Smooth muscle cell (in vitro differentiated cells): ENCODE data around the gene CRY1. TPM values are rescaled to one million over a fixed set of nuclear protein-coding genes. Genes with fewer than 3 reads are reported as not detected.
"Not testable (repeated sequence)": the region's sequence is repeated elsewhere in the genome, so short reads cannot be mapped to it uniquely, and the experiment has no call there.

Experiments
- DNase-seq: peaks from one replicate; lab custom pipeline; 2025; ENCODE audit not compliant: unreplicated experiment; lab: John Stamatoyannopoulos, UW
- H2AFZ ChIP-seq: fragments of 200-600 bp; sonication (generic); 2 replicates; pipeline ENCODE4 v1.6.0; 2016; ENCODE audit warnings: antibody characterized with exemption, low read depth, mild to moderate bottlenecking
- H3F3A ChIP-seq: fragments of 200-600 bp; sonication (generic); 2 replicates; pipeline ENCODE4 v1.6.0; 2017; ENCODE audit warnings: antibody characterized with exemption, low read depth
- H3K27ac ChIP-seq: fragments of 200-600 bp; sonication (generic); 2 replicates; pipeline ENCODE4 v1.5.1; 2016; ENCODE audit warnings: low read depth, mild to moderate bottlenecking
- H3K27me3 ChIP-seq: fragments of 200-600 bp; sonication (generic); 2 replicates; pipeline ENCODE4 v1.6.1; 2016; ENCODE audit warnings: low read depth, mild to moderate bottlenecking
- H3K36me3 ChIP-seq: fragments of 200-600 bp; sonication (generic); 2 replicates; pipeline ENCODE4 v1.5.1; 2016; ENCODE audit warnings: low read depth
- H3K4me1 ChIP-seq: fragments of 200-600 bp; sonication (generic); 2 replicates; pipeline ENCODE4 v1.5.1; 2016; ENCODE audit warnings: low read depth
- H3K4me2 ChIP-seq: fragments of 200-600 bp; sonication (generic); 2 replicates; pipeline ENCODE4 v1.6.0; 2016; ENCODE audit warnings: mild to moderate bottlenecking
- H3K4me3 ChIP-seq: fragments of 200-600 bp; sonication (generic); 2 replicates; pipeline ENCODE4 v1.5.1; 2016; ENCODE audit warnings: mild to moderate bottlenecking
- H3K79me2 ChIP-seq: fragments of 200-600 bp; sonication (generic); 2 replicates; pipeline ENCODE4 v1.6.0; 2016; ENCODE audit warnings: low read depth, mild to moderate bottlenecking
- H3K9ac ChIP-seq: fragments of 200-600 bp; sonication (generic); 2 replicates; pipeline ENCODE4 v1.6.0; 2016; ENCODE audit warnings: low read depth
- H3K9me3 ChIP-seq: fragments of 200-600 bp; sonication (generic); replicated peaks from 2 replicates; pipeline ENCODE4 v1.5.1; 2016; ENCODE audit warnings: low read depth
- H4K20me1 ChIP-seq: fragments of 200-600 bp; sonication (generic); 2 replicates; pipeline ENCODE4 v1.6.0; 2016; ENCODE audit warnings: low read depth
- WGBS: methylation state at CpG from one replicate; pipeline ENCODE4 v1.1.7; 2016; ENCODE audit warnings: low lambda C conversion rate; 5-methylcytosine and 5-hydroxymethylcytosine counted together
- polyA plus RNA-seq: library from polyadenylated mRNA; unstranded; fragments of >200 nt; fragmentation: Nextera tagmentation; extraction: Ambion mirVana; gene quantifications from 2 replicates; pipeline ENCODE4 v1.2.1, GENCODE V29; 2016
- total RNA-seq: library from RNA; depleted of rRNA; stranded (reverse); fragments of >200 nt; gene quantifications from 2 replicates; pipeline ENCODE4 v1.2.3, GENCODE V29; 2014
- TF ChIP-seq, protein P1 (sequence below): fragments of 200-600 bp; sonication (generic); IDR thresholded peaks from 2 replicates; pipeline ENCODE4 v1.5.1; 2017; ENCODE audit warnings: borderline replicate concordance, mild to moderate bottlenecking, antibody characterized with exemption; ENCODE audit not compliant: insufficient read depth, poor library complexity, severe bottlenecking

Gene CRY1
- total and polyA plus RNA-seq, 2 experiments from 2014 or later = 19.9 to 28.2 TPM

DNA sequence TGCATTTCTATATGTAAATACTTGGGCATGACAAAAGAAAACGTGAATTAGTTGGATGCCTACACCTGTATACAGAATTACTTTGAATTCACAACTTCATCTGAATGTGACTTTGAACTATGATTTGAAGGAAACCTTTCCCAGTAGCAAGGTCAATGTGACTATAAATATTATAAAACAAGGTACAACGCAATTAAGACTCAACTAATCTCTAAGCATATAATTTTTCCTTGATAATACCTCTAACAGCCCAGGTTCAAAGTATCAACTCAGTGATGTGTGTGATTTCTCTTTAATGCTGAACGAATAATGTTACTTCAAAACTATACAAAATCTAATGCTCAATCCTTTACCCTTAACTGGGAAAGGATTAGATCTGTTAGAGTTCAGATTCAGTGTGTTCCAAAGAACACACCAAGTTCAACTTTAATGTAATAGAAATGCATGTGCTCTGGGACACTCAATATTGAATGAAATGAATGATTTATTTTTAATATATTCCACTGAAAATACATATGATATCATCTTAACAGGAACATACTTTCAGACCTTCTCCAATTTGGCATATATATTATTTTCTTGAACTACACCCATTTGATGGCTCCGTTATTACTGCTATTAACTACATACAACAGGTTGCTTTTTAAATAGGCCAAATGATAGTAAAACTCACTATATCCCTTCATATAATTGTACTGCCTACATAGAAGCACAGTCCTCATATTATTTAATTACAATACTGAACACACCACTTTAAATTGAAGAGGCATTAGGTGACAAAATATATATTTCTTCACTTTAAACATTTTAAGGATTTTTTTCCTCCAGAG, 66.3 kb downstream of the CRY1 start:
- peaks cover 23% of the 10 kb centered on the region for H3K4me1 ChIP-seq
- H4K20me1 ChIP-seq = no peaks in the 10 kb centered on the region
- H3K4me3 ChIP-seq = peak overlapping the region; percentile 26
- TF ChIP-seq, protein P1, sequence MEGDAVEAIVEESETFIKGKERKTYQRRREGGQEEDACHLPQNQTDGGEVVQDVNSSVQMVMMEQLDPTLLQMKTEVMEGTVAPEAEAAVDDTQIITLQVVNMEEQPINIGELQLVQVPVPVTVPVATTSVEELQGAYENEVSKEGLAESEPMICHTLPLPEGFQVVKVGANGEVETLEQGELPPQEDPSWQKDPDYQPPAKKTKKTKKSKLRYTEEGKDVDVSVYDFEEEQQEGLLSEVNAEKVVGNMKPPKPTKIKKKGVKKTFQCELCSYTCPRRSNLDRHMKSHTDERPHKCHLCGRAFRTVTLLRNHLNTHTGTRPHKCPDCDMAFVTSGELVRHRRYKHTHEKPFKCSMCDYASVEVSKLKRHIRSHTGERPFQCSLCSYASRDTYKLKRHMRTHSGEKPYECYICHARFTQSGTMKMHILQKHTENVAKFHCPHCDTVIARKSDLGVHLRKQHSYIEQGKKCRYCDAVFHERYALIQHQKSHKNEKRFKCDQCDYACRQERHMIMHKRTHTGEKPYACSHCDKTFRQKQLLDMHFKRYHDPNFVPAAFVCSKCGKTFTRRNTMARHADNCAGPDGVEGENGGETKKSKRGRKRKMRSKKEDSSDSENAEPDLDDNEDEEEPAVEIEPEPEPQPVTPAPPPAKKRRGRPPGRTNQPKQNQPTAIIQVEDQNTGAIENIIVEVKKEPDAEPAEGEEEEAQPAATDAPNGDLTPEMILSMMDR = no peak
- 79% methylated on average over 4 of the region's 4 CpGs for WGBS
- peak overlapping the region; percentile 97 for H3K9ac ChIP-seq
- DNase-seq = no peak
- H3F3A ChIP-seq = peaks cover 9% of the 10 kb centered on the region
- H3K36me3 ChIP-seq = no peaks in the 10 kb centered on the region
- H3K27ac ChIP-seq = peak overlapping the region; percentile 99
- no peak overlapping the region for H2AFZ ChIP-seq
- H3K27me3 ChIP-seq = no peaks in the 10 kb centered on the region
- H3K9me3 ChIP-seq = no peaks in the 10 kb centered on the region
- peak overlapping the region; percentile 83 for H3K4me2 ChIP-seq
- H3K79me2 ChIP-seq = peaks cover 35% of the 10 kb centered on the region

DNA sequence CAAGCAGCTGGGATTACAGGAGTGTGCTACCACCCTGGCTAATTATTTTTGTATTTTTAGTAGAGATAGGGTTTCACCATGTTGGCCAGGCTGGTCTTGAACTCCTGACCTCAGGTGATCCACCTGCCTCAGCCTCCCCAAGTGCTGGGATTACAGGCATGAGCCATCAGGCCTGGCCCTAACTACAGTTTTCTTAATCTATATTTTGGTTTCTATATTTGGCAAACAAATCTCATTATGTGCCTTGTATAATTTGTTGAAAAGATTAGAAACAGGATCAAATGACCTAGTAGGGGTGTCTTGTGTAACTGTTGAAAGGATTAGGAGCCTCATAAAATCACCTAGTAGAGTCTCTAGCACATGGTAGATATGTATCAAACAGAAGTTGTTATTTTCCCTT, 67.0 kb downstream of the CRY1 start:
- peaks cover 23% of the 10 kb centered on the region for H3K4me1 ChIP-seq
- H3K27ac ChIP-seq = peak overlapping the region; percentile 99
- not testable (repeated sequence) for H3K4me2 ChIP-seq, H3K4me3 ChIP-seq, DNase-seq, H3F3A ChIP-seq, H3K27me3 ChIP-seq, H3K9me3 ChIP-seq, H4K20me1 ChIP-seq, H2AFZ ChIP-seq, H3K36me3 ChIP-seq
- H3K79me2 ChIP-seq = peaks cover 32% of the 10 kb centered on the region
- H3K9ac ChIP-seq = peak overlapping the region; percentile 97

DNA sequence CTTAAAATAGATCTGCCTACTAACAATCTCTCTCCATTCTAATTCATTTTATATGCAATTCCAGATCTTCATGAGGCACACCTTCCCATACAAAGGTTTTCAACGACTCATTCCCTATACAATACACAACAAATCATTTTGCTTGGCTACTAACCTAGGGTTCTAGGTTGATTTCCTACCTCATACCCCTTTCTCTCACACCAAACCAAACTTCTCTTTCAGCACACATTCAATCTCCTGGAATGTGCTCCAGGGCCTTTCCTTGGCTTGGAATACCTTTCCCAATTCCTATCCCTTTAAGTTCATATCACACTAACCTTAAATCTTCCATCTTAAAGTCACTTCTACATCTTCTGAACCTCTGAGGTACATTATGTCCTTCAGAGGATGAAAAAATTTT, 67.7 kb downstream of the CRY1 start:
- TF ChIP-seq, protein P1 = no peak
- Histone ChIP-seq H3K4me2 (no peak overlapping the region), H3K79me2 (peaks cover 31% of the 10 kb centered on the region), H2AFZ (no peak overlapping the region), H4K20me1 (no peaks in the 10 kb centered on the region), H3K9me3 (no peaks in the 10 kb centered on the region), H3K4me1 (peaks cover 23% of the 10 kb centered on the region), H3K27me3 (no peaks in the 10 kb centered on the region), H3K27ac (peak overlapping the region; percentile 35), H3K9ac (no peak overlapping the region), H3K4me3 (no peak overlapping the region), H3K36me3 (no peaks in the 10 kb centered on the region), H3F3A (peaks cover 9% of the 10 kb centered on the region)
- WGBS = 91% methylated on average over 1 of the region's 1 CpG
- DNase-seq = no peak

DNA sequence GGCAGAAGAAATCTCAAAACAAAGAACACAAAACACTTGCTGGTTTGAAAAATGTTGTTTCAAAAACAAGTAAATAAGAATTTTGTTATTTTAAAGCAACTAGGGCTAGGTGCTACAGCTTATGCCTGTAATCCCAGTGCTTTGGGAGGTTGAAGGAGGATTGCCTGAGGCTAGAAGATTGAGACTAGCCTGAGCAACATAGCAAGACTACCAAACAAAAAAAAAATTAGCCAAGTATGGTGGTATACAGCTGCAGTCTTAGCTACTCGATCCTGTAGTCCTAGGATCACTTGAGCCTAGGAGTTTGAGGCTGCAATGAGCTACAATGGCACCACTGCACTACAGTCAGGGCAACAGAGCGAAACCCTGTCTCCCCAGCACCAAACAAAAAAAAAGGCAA, 73.8 kb downstream of the CRY1 start:
- H3K4me2 ChIP-seq = no peak overlapping the region
- no peaks in the 10 kb centered on the region for H3K4me1 ChIP-seq
- H3K9me3 ChIP-seq = no peaks in the 10 kb centered on the region
- H4K20me1 ChIP-seq = no peaks in the 10 kb centered on the region
- WGBS = 95% methylated on average over 2 of the region's 2 CpGs
- TF ChIP-seq, protein P1 = no peak
- H3K4me3 ChIP-seq = no peak overlapping the region
- H3K27me3 ChIP-seq = no peaks in the 10 kb centered on the region
- peaks cover 5% of the 10 kb centered on the region for H3K36me3 ChIP-seq
- H3K79me2 ChIP-seq = peaks cover 16% of the 10 kb centered on the region
- H3K9ac ChIP-seq = no peak overlapping the region
- no peak for DNase-seq
- no peak overlapping the region for H2AFZ ChIP-seq
- no peak overlapping the region for H3K27ac ChIP-seq
- no peaks in the 10 kb centered on the region for H3F3A ChIP-seq
